Lower leg skin (tissue), 4 donors: ENCODE results near the gene URM1. TPM values are rescaled to one million over a fixed set of nuclear protein-coding genes. Genes with fewer than 3 reads are reported as not detected.

ENCODE experiments used
- DNase-seq, 2 donors: peaks; one replicate each; pipeline ENCODE4 v3.0.0-alpha.2; 2019; ENCODE audit warnings: low spot score in 2 of 2
- H3K4me3 ChIP-seq: fragments of 200-600 bp; sonication (generic); 2 replicates; pipeline ENCODE4 v1.5.1; 2017; ENCODE audit warnings: mild to moderate bottlenecking, low read depth; ENCODE audit not compliant: poor library complexity, severe bottlenecking
- POLR2A ChIP-seq, 2 donors: fragments of 450-650 bp; IDR thresholded peaks; one replicate each; pipeline ENCODE4 v1.6.1; 2016 to 2017; ENCODE audit warnings: antibody characterized with exemption in 2 of 2, mild to moderate bottlenecking in 1 of 2, moderate library complexity in 1 of 2
- WGBS, 2 donors: methylation state at CpG; one replicate each; pipeline ENCODE4 v1.1.5; 2018; 5-methylcytosine and 5-hydroxymethylcytosine counted together
- intact Hi-C: fragments of 100-400 bp; cut with DNase I; formaldehyde crosslinking; loops from one replicate; pipeline ENCODE4 v1.15.0; 2023; ENCODE audit warnings: low total_unique reads
- microRNA counts, 2 donors: library from miRNA; unstranded; fragments of <30 nt; microRNA quantifications; one replicate each; lab custom pipeline; 2016
- microRNA-seq, 2 donors: library from miRNA; unstranded; fragments of <30 nt; microRNA quantifications; one replicate each; pipeline ENCODE4, GENCODE V29; 2016; ENCODE audit warnings: borderline replicate concordance in 2 of 2, borderline number of aligned reads in 1 of 2
- total RNA-seq, 4 donors: library from RNA; depleted of rRNA; stranded (reverse); fragments of >200 nt; gene quantifications; one replicate each; pipeline ENCODE4 v1.1.0, GENCODE V29; 2016
- TF ChIP-seq, protein P1 (sequence below), 3 donors: fragments of 450-650 bp; IDR thresholded peaks; one replicate each; pipeline ENCODE4 v1.5.1; 2016; ENCODE audit warnings: antibody characterized with exemption in 3 of 3, mild to moderate bottlenecking in 3 of 3, moderate library complexity in 2 of 3

Gene URM1
- total RNA-seq, 4 donors from 2014 or later = 24.3 to 37.7 (median 31.1) TPM

DNA sequence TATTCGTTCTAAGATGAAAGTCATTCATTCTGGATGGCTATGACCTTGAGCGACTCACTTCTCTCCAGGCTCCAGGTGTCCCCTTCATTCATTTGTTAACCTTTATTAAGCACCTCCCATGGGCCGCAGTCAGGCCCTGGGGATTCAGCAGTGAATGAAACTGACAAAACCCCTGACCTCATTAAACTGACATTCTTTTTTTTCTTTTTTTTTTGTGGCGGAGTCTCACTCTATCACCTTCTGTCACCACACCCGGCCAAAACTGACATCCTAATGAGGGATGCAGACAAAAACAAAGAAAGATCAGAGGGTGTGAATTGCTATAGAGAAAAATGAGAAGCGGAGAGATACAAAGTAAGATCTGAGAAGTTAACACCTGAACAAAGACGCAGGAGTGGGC is 68.1 kb downstream of the URM1 start:
- intact Hi-C loops = no loop called here
- WGBS, 2 donors = 87 to 90% methylated on average over 7 of the region's 7 CpGs
- H3K4me3 ChIP-seq = no peak overlapping the region
- no peak for DNase-seq
- TF ChIP-seq POLR2A (IDR thresholded peaks at IDR 0.05) = no peak
- TF ChIP-seq, protein P1, sequence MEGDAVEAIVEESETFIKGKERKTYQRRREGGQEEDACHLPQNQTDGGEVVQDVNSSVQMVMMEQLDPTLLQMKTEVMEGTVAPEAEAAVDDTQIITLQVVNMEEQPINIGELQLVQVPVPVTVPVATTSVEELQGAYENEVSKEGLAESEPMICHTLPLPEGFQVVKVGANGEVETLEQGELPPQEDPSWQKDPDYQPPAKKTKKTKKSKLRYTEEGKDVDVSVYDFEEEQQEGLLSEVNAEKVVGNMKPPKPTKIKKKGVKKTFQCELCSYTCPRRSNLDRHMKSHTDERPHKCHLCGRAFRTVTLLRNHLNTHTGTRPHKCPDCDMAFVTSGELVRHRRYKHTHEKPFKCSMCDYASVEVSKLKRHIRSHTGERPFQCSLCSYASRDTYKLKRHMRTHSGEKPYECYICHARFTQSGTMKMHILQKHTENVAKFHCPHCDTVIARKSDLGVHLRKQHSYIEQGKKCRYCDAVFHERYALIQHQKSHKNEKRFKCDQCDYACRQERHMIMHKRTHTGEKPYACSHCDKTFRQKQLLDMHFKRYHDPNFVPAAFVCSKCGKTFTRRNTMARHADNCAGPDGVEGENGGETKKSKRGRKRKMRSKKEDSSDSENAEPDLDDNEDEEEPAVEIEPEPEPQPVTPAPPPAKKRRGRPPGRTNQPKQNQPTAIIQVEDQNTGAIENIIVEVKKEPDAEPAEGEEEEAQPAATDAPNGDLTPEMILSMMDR (IDR thresholded peaks at IDR 0.05) = no peak

MicroRNAs encoded within 50 kb of the gene (microRNA counts, 767-probe panel; counts per million panel counts)
- microRNA hsa-miR-219-2-3p (lab: Ali Mortazavi, UCI) = 0 to 358 counts per million in 2 donors

Small RNA genes lying within 50 kb of the gene (microRNA-seq; reads per million reads assigned to microRNA genes)
- gene MIR219B = 0 reads per million in 2 donors

Other genes starting within 250 kb of the URM1 start
- gene PTGES2, start 243.6 kb upstream of the URM1 start, total RNA-seq = 10 to 100 TPM; 32.6 to 66.5 (median 56.3) TPM
- 10 to 100 TPM in 2 of 4 donors, 1 to 10 TPM in 2; 3.7 to 33.8 (median 19.1) TPM for gene LCN2, start 221.9 kb upstream of the URM1 start, total RNA-seq
- 100 to 1,000 TPM; 288 to 606 (median 392) TPM for gene BBLN, start 211.1 kb upstream of the URM1 start, total RNA-seq
- gene CIZ1, start 179.8 kb upstream of the URM1 start, total RNA-seq = 100 to 1,000 TPM in 1 of 4 donors, 10 to 100 TPM in 3; 71.6 to 135 (median 83.9) TPM
- gene DNM1, start 168.0 kb upstream of the URM1 start, total RNA-seq = 10 to 100 TPM in 1 of 4 donors, 1 to 10 TPM in 3; 6.9 to 11.4 (median 9.0) TPM
- gene GOLGA2, start 95.4 kb upstream of the URM1 start, total RNA-seq = 100 to 1,000 TPM in 3 of 4 donors, 10 to 100 TPM in 1; 81.8 to 123 (median 116) TPM
- gene SWI5, start 95.1 kb upstream of the URM1 start, total RNA-seq = 10 to 100 TPM; 12.3 to 31.1 (median 24.8) TPM
- 10 to 100 TPM; 10.8 to 13.9 (median 11.5) TPM for gene TRUB2, start 48.9 kb upstream of the URM1 start, total RNA-seq
- gene COQ4, start 48.5 kb upstream of the URM1 start, total RNA-seq = 100 to 1,000 TPM in 2 of 4 donors, 10 to 100 TPM in 2; 80.4 to 120 (median 99.4) TPM
- gene SLC27A4, start 30.8 kb upstream of the URM1 start, total RNA-seq = 100 to 1,000 TPM in 1 of 4 donors, 10 to 100 TPM in 3; 64.7 to 105 (median 73.3) TPM
- 10 to 100 TPM in 1 of 4 donors, 1 to 10 TPM in 3; 5.6 to 21.3 (median 7.3) TPM for gene CERCAM, start 49.5 kb downstream of the URM1 start, total RNA-seq
- gene ODF2, start 84.6 kb downstream of the URM1 start, total RNA-seq = 10 to 100 TPM; 15.0 to 22.1 (median 18.0) TPM
- gene GLE1, start 133.3 kb downstream of the URM1 start, total RNA-seq = 10 to 100 TPM; 28.6 to 44.3 (median 30.8) TPM
- 100 to 1,000 TPM; 223 to 331 (median 293) TPM for gene SPTAN1, start 181.2 kb downstream of the URM1 start, total RNA-seq